Activated naive CD8-positive, alpha-beta T cell treated with anti-CD3 and anti-CD28 coated beads, Interleukin-2, amount 50 U/mL, for 16 hours (primary cell): ENCODE measurements around the gene GFOD1.

Experiments
- DNase-seq: peaks from one replicate; pipeline ENCODE4 v3.0.0-alpha.2; 2020; ENCODE audit warnings: low read depth, low spot score

Gene GFOD1

GRCh38 chr6:13427316-13427715, 60.1 kb downstream of the GFOD1 start:
- no peak for DNase-seq

- no peak for DNase-seq
Measured at GRCh38 chr6:13425943-13426931, 61.2 kb downstream of the GFOD1 start.

GRCh38 chr6:13425270-13425873, 62.0 kb downstream of the GFOD1 start:
- DNase-seq: no peak

- no peak for DNase-seq
Measured at GRCh38 chr6:13423252-13423651, 64.1 kb downstream of the GFOD1 start.

GRCh38 chr6:13422681-13423221, 64.6 kb downstream of the GFOD1 start:
- DNase-seq: no peak

- DNase-seq: no peak
Measured at GRCh38 chr6:13421425-13422059, 65.9 kb downstream of the GFOD1 start.

GRCh38 chr6:13420269-13420668, 67.1 kb downstream of the GFOD1 start:
- no peak for DNase-seq

- no peak for DNase-seq
Measured at GRCh38 chr6:13419422-13420195, 67.8 kb downstream of the GFOD1 start.

GRCh38 chr6:13418844-13419243, 68.6 kb downstream of the GFOD1 start:
- no peak for DNase-seq

GRCh38 chr6:13417954-13418353, 69.4 kb downstream of the GFOD1 start:
- DNase-seq: no peak

- DNase-seq: no peak
Measured at GRCh38 chr6:13417431-13417830, 70.0 kb downstream of the GFOD1 start.

- no peak for DNase-seq
Measured at GRCh38 chr6:13415283-13415682, 72.1 kb downstream of the GFOD1 start.

GRCh38 chr6:13413900-13414555, 73.4 kb downstream of the GFOD1 start:
- no peak for DNase-seq

- no peak for DNase-seq
Measured at GRCh38 chr6:13413466-13413862, 73.9 kb downstream of the GFOD1 start.

GRCh38 chr6:13412639-13413465, 74.5 kb downstream of the GFOD1 start:
- no peak for DNase-seq

GRCh38 chr6:13412211-13412610, 75.2 kb downstream of the GFOD1 start:
- DNase-seq: no peak

GRCh38 chr6:13411484-13411883, 75.9 kb downstream of the GFOD1 start:
- DNase-seq: no peak

GRCh38 chr6:13409991-13410390, 77.4 kb downstream of the GFOD1 start:
- no peak for DNase-seq

GRCh38 chr6:13407709-13408695, 79.4 kb downstream of the GFOD1 start:
- DNase-seq: no peak
